ENCODE measurements around the gene SLC7A10.
"Not testable (repeated sequence)": the region's sequence is repeated elsewhere in the genome, so short reads cannot be mapped to it uniquely, and the experiment has no call there.

Gene SLC7A10

DNA sequence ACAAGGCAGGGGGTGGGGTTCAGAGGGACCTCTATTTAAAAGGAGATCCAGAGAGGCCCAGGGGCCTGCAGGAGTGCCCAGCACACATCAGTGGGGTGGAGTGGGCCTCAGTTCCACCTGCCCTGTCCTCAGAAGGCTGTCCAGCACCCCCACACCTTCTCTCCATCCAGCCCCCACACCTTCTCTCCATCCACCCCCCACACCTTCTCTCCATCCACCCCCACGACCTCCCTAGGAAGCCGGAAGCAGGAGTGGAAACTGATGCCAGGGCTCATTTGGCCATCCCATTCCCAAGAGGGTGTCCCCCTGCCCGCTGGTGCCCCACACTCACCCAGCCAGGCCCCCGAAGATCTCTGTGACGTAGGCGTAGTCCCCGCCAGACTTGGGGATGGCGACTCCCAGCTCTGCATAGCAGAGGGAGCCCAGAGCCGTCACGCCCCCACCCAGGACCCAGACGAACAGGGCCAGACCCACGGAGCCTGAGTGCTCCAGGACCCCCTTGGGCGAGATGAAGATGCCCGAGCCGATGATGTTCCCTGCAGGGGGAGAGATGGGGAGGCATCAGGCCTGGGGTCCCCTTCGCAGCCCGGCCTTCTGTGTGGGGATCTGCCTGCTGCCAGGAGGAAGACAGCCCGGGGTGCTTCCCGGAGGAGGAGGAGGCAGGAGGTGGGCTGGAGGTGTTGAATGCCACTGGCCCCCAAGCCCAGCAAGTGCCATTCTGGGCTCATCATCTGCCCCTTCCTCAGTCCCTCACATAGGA, 10.0 kb downstream of the SLC7A10 start:
- DNase-seq: no peak

DNA sequence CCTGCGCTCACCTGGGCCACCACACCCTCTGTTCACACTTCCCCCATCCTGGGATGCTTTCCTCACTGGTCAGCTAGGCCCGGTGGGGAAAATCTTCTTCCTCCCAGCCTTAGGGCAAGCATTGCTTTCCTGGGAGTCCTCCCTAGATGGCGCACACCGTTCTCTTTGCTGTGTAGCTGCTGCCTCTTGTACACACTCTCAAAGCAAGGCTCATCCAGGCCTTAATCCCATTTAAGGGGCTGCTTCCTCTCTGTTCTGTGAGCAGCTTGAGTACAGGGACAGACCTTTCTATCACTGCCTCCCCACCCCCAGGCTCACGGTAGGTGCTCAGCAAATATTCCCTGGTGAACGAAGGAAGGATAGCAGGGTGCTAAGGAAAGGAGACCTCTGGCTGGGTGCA, 11.1 kb downstream of the SLC7A10 start:
- no peak for DNase-seq

DNA sequence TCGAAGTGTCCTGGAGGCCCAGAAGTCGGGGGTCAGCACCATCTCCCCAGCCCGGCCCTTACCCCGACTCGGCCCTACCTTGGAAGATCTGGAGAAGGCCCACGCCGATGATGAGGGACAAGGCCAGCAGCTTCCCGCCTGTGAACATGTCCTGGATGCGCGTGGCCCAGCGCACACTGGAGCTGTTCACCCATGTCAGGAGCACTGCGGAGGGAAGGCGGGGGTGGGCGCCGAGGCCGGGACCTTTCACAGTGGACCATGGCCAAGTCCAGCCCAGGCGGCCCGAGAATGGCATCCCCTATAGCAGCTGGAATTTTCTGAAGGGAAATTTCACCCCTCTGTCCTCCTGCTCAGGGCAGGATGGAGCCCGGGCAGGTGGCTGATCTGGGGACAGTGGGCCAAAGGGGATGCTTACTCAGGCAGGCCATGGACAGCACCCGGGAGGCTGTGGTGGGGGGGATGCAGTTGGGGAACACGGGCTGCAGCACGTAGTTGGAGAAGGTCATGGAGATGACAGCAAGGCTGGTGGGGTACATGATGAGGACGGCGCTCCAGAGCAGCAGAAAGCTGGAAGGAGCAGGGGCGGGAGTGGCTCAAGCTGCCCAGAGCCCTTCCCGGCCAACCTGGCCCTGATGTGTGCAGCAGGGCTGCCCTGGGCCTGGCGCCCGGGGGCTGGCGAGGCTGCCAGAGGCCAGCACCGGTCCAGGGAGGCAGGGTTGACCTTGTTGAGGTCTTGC, 13.0 kb downstream of the SLC7A10 start:
- no peak for DNase-seq

DNA sequence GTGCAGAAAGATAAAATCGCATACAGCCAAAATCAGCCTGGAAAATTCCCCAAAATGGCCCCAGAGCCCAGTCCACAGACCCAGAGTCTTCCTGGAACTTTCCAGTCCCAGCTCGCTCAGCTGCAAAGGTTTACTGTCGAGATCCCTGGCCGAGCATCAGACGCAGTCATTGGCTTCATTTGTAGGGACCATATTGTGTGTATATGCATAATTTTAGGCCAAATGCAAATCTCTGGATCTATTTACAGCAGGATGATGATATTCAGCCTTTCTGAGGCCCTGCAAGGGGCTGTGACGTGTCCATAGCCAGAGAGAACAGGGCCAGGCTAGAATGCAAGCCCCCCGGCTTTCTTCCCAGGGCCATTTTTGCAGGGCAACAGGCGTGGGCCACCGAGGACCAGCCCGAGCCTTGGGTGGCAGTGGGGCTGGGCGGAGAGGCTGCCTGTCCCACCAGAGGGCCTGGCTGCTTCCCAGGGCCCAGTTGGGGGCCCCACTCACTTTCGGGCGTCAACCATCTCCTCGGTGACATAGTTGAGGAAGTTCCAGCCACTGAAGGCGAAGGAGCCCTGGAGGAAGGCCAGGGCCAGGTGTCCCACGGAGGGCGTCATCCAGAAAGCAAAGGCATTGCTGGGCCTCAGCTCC, 13.7 kb downstream of the SLC7A10 start:
- DNase-seq: no peak

DNA sequence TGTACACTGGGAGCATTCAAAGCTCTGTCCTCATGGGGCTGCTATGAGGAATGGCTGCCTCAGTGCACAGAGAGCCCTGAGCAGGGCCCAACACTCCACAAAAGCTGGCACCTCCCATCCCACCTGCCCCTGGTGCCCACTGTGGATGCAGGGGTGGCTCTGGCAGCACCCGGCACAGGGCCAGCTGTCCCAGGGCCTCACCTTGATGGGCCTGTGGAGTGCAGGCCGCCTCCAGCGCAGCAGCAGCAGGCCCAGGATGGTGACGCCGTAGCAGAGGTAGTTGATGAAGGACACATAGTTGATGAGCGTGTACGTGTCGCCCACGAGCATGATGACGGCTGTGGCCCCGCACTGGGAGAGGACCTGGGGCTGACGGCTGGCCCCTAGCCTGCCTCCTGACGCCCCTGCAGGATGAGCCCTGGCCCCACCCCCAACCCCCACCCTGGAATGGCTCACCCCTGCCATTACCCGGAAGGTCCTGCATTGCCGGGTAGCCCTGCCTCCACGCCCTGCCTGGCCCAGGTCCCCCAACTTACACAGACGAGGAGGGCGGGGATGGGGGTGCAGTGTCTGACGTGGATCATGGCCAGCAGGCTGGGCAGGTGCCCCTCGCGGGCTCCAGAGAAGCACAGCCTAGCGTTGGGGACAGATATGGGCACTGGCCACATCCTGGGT, 15.2 kb downstream of the SLC7A10 start:
- no peak for DNase-seq

DNA sequence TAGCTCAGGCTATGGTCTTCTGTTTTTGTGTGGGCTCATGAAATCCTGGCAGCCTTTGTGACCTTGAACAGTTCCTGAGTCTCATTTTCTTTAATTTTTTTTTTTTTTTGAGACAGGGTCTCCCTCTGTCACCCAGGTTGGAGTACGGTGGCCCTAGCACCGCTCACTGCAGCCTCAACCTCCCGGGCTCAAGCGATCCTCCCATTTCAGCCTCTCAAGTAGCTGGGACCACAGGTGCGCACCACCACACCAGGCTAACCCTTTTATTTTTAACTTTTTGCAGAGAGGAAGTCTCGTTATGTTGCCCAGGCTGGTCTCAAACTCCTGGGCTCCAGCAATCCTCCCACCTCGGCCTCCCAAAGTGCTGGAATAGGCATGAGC, 15.8 kb downstream of the SLC7A10 start:
- not testable (repeated sequence) for DNase-seq

DNA sequence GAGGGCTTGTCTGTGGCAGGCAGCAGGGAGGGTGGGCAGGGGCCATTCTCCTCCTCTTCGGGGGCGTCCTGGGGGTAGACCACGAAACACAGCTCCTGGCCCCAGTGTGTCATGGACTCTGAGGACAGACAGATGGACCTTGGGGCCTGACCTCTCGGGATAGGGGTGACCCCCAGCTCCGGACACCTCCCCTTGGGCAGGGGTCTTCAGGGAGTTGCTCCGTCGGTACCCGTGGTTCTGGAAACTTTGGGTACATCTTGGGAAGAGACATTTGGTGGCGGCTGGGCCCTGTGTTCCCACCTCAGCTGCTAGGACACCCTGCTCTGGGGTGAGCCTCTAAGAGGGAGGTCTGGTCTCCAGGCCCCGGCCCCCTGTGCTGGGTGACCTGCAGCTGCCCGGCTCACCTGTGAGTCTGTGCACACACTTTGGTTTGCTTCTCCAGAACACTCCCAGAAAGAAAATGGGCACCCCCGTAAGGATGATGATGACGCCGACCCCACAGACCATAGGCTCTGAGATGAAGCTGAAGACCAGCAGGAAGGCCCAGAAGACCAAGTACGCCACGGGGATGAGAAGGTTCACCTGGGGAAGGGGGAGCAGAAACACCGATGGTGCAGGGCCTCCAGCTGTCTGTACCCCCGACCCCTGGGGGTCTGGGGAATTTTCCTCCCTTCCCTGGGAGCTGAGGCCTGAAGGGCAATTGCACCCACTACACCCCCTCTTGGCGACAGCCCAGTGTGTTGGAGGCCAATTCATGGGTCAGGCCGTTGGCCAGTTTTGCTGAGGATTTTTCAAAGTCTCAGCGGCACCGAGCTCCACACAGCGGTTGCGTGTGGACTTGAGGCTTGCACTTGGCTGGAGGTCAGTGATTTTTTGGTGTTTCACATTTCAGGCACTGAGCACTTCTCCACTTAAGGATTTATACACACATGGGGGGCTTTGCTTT, 16.5 kb downstream of the SLC7A10 start:
- DNase-seq: no peak

DNA sequence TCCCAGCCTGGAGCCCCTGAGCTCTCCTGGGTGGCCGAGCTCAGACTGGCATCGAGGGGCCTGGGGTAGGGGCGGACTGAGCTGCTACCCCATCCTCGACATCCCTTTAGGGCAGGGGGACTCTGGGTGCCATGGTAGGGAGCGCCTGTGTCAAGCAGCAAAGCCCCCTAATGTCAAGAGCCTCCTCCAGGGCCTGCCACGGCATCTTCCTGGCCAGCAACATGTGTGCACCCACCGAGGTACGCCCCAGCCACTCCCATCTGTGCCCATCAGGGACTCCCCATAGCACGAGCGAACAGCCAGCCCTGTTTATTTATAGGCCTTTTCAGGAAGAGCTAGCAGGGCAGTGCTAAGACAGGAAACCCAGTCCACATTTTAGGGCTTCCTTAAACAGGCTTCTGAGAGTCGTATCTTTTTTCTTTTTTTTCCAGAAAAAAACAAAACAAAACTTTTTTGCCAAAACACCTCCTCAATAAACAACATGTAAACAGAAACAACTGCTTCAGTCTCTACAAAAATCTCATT, 17.2 kb downstream of the SLC7A10 start:
- DNase-seq: no peak

DNA sequence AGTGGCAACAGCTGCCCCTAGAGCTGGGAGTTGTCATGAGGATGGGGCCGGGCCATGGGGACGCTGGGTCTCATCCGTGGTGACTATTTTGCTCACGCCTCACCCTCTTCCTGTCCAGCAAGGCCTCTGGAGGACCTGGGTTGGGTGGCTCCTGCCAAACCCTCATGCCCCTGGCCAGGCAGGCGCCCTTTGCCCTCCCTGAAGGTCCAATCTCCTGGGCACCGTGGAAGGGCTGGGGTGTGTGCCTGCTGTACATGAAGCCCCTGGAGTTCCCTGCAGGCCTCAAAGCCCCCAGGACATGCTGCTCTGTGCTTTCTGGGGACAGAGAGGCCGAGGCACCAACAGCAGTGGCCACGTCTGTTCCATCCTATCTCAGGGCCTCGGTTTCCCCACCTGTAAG, 17.7 kb downstream of the SLC7A10 start:
- DNase-seq: no peak

DNA sequence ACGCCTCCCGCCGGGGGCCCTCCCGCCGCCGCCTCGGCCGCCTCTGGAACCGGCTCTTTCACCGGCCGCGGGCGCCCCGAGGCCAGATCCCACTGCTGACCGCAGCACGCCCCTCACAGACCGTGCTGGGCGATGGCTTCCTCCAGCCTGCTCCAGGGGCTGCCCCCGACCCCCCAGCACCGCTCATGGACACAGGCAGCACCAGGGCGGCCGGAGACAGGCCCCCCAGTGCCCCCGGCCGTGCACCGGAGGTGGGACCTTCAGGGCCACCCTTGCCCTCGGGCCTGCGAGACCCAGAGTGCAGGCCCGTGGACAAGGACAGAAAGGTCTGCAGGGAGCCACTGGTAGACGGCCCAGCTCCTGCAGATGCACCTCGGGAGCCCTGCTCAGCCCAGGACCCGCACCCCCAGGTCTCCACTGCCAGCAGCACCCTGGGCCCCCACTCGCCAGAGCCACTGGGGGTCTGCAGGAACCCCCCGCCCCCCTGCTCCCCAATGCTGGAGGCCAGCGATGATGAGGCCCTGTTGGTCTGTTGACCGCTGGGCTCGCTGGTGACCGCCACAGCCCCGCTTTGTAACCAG, 18.5 kb downstream of the SLC7A10 start:
- DNase-seq: no peak

DNA sequence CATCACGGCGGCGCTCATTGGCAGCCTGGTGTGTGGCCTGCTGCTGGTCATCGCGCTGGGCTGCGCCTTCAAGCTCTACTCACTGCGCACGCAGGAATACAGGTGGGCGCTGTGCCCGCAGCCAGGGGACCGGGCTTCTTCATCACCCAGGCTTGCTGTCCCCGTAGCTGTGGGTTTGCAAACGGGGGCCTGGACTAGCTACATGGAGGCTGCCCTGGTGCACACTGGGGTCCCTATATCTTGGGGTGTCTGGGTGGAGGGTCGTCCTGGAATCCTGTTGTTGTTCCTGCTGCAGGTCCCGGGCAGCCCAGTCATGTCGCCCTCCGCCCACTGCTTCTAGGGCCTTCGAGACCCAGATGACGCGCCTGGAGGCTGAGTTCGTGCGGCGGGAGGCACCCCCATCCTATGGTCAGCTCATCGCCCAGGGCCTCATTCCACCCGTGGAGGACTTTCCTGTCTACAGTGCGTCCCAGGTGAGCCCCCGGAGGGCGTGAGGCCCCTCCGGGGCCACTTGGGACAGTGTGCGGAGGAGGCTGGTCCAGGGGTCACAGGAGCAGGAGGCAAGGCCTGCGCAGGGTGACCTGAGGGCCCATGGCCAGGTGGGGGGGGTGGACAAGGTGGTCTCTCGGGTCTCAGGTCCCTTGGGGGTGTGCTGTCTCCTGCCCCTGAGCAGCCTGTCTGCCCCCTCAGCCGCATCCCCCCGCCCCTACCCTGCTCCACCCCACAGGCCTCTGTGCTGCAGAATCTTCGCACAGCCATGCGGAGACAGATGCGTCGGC, 19.2 kb downstream of the SLC7A10 start:
- DNase-seq: no peak

DNA sequence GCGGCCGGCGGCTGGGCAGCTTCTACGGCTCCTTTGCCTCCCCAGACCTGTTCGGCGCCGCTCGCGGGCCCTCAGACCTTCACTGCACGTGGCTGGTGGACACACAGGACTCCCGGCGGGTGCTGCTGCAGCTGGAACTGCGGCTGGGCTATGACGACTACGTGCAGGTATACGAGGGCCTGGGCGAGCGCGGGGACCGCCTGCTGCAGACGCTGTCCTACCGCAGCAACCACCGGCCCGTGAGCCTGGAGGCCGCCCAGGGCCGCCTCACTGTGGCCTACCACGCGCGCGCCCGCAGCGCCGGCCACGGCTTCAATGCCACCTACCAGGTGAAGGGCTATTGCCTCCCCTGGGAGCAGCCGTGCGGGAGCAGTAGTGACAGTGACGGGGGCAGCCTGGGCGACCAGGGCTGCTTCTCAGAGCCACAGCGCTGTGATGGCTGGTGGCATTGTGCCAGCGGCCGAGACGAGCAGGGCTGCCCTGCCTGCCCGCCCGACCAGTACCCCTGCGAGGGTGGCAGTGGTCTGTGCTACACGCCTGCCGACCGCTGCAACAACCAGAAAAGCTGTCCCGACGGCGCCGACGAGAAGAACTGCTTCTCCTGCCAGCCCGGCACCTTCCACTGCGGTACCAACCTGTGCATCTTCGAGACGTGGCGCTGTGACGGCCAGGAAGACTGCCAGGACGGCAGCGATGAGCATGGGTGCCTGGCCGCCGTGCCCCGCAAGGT, 20.0 kb downstream of the SLC7A10 start:
- no peak for DNase-seq

DNA sequence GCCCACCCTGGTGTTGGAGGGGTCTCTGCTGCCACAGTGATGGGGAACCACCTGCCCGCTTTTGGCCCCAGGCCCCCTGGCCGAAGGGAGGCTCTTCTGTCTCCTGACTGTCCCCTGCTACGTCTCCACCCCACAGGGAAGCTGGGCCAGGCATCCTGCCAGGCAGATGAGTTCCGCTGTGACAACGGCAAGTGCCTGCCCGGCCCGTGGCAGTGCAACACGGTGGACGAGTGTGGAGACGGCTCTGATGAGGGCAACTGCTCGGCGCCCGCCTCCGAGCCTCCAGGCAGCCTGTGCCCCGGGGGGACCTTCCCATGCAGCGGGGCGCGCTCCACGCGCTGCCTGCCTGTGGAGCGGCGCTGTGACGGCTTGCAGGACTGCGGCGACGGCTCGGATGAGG, 20.5 kb downstream of the SLC7A10 start:
- DNase-seq: no peak

DNA sequence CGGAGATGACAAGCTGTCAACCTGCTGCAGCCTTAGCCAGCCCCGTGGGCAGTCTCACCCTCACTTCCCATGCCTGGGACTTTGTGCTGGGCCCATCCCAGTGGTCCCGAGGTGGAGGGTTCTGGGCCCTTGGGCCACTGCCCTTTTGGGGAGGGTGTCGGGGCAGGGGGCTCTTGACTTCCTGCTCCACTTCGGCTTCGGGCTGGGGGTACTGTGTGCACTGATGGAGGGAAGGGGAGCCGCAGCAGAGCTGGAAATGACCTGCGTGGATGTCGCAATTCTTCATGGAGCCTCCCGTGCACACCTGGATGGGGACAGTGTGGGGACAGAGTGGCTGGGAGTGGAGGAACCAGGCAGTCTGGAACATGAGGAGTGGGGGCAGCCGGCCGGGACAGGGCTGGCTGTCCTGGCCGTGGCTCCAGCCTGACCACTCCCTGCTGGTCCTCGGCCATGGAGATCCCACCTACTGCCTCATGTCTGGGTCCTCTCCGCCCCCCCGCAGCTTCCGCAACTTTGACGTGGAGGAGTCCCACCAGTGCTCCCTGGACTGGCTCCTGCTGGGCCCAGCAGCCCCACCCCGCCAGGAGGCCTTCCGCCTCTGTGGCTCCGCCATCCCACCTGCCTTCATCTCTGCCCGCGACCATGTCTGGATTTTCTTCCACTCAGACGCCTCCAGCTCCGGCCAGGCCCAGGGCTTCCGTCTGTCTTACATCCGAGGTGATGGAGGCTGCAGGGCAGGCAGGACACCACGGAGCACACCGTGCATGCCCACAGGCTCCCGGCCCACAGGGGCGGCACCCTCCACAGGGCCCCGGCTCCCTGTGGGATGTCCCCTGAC, 21.3 kb downstream of the SLC7A10 start:
- DNase-seq: no peak

DNA sequence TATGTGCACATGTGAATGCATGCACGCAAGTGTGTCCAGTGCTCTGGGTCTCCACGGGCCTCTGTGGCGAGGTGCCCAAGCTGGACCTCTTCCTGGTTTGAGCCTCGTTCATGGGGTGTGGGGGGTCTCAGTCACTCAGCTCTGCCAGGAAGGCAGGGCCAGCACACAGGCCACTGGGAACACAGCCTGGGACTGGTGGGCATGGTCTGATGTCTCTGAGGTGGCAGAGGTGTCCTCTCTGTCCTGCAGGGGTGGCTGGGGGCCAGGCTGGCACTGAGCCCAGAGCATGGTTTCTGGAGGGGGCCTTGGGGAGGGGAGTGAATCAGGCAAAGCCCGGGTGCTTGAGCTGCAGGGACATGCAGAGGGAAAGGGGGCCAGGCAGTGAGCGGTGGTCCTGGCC, 22.1 kb downstream of the SLC7A10 start:
- DNase-seq: no peak

DNA sequence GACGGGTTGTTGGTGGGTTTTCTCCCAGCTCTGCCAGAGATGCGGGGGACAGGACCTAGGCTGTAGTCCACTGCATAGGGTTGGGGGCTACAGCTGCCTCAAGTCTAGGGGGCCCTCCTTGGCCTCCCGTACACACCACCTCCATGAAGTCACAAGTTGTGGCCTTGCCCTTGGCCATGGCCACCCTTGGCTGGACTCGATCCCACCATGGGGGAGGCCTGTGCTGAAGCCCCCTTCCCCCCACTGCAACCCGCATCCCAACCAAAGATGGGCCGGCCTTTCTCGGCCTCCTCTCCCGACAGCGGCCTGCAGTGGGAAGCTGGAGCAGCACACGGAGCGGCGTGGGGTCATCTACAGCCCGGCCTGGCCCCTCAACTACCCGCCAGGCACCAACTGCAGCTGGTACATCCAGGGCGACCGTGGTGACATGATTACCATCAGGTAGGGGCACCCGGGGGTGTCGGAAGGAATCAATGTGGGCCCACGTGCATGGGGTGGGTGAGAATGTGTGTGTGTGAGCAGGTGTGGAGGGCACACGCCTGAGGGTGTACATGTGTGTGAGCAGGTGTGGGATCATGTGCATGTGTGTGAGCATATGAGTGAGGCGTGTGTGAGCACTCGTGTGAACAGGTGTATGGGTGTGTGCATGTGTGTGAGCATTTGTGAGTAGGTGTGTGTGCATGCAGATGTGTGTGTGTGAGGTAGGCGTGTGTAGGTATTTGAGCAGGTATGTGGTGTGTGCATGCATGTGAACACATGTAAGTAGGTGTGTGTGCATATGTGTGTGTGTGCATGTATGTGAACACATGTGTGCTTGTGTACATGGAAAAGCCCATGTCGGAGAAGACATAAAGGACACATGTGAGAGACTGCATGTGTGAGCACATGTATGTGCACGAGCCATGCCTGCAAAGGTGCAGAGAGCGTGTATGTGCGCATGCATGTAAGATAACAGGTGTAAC, 22.8 kb downstream of the SLC7A10 start:
- DNase-seq: no peak

DNA sequence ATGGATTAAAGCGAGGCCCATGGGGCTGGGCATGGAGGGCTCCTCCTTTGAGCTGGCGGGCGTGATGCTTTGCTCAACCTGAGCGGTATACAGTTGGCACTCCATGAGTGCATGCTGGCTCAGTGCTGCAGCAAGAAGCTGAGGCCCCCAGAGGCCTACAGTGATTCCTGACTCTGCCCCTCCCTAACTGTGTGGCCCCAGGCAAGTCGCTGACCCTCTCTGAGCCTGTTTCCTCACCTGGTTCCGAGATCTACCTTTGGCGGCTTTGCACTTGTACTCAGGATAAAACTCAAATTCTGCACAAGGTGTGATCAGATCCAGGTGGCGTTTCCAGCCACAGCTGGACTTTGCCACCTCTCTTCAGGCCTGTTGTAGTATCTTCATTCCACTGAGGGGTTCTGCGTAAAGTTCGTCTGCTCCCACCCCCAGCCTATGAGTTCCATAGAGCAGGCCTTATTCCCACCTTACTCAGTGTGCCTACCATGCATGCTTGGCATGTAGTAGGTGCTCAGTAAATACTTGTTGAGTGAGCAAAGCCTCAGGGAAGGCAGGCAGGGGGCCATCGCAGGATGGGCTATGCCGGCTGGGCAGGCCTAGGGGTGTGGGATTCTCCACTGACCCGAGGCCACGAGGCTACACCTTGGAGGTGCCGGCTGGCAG, 23.6 kb downstream of the SLC7A10 start:
- DNase-seq: no peak
